Spleen (tissue), 7 donors: ENCODE results near the gene CDIPT.

ENCODE experiments used
- POLR2A ChIP-seq, 3 donors: fragments of 450-650 bp; IDR thresholded peaks; one replicate each; pipeline ENCODE4 v1.5.1; 2017; ENCODE audit warnings: antibody characterized with exemption in 3 of 3, mild to moderate bottlenecking in 1 of 3
- POLR2AphosphoS5 ChIP-seq, 3 donors: sonication (generic); formaldehyde crosslinking; IDR thresholded peaks; one replicate each; pipeline ENCODE4 v1.5.1; 2017; ENCODE audit warnings: antibody characterized with exemption in 3 of 3
- TF ChIP-seq, protein P1 (sequence below), 11 experiments: fragments of 200-600 bp in 7 of 11; fragments of 450-650 bp in 4 of 11; sonication (generic) in 4 of 11; IDR thresholded peaks in 8 of 11; conservative IDR thresholded peaks in 3 of 11; 1 replicate in 7 of 11; 2 replicates in 4 of 11; pipeline versions ENCODE4 v1.4.0 to v1.8.0; 2016 to 2021; ENCODE audit warnings: antibody characterized with exemption in 11 of 11, inconsistent platforms in 4 of 11, mild to moderate bottlenecking in 1 of 11
- donor health status: DM: no; HTN: no; CAD: no; lungs with moderate emphysema.
- donor health status: DM: no; HTN: no; CAD: no.
- donor health status: DM: no; HTN: no; CAD: no.

DNA sequence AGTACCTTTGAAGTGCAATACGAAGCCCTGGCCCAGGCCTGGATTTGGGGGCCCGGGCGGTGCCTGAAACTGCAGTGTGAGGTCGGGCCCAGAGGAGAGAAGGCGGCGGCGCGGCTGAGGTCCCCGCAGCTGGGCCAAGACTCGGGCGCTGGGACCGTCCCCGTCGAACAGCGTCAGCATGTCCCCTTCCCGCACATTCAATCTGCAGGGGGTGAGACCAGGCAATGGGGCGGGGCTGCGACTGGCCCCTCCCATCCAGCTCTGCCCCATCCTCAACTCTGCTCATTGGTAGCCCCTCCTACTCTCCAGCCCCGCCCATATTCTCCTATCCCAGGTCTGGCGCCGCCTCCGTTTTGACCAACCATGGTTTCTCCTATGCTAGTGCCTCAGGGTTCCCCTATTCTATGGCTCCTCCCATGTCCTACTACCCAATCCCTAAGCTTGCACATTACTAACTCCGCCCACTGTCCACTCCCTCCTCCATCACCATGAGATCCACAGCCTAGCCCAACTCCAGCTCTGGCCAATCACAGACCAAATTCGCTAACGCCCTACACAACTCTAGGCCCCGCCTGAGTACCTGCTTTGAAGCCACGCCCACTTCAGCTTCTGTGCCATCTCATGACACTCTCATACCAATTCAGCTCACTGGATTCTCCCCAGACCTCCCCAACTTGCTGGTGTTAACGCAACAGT lies 14.4 kb upstream of the CDIPT start:
- TF ChIP-seq POLR2A (IDR thresholded peaks at IDR 0.05): no peak
- no peak for TF ChIP-seq POLR2AphosphoS5 (IDR thresholded peaks at IDR 0.05)
- TF ChIP-seq, protein P1, sequence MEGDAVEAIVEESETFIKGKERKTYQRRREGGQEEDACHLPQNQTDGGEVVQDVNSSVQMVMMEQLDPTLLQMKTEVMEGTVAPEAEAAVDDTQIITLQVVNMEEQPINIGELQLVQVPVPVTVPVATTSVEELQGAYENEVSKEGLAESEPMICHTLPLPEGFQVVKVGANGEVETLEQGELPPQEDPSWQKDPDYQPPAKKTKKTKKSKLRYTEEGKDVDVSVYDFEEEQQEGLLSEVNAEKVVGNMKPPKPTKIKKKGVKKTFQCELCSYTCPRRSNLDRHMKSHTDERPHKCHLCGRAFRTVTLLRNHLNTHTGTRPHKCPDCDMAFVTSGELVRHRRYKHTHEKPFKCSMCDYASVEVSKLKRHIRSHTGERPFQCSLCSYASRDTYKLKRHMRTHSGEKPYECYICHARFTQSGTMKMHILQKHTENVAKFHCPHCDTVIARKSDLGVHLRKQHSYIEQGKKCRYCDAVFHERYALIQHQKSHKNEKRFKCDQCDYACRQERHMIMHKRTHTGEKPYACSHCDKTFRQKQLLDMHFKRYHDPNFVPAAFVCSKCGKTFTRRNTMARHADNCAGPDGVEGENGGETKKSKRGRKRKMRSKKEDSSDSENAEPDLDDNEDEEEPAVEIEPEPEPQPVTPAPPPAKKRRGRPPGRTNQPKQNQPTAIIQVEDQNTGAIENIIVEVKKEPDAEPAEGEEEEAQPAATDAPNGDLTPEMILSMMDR (IDR thresholded peaks at IDR 0.05 in 8 of 11, conservative IDR thresholded peaks at IDR 0.05 in 3 of 11): no peak
